8988T (cell line): ENCODE measurements around the gene ABHD15.

Experiments used
- DNase-seq: peaks from one replicate; pipeline ENCODE4 v3.0.0; 2011

Gene ABHD15, protein sequence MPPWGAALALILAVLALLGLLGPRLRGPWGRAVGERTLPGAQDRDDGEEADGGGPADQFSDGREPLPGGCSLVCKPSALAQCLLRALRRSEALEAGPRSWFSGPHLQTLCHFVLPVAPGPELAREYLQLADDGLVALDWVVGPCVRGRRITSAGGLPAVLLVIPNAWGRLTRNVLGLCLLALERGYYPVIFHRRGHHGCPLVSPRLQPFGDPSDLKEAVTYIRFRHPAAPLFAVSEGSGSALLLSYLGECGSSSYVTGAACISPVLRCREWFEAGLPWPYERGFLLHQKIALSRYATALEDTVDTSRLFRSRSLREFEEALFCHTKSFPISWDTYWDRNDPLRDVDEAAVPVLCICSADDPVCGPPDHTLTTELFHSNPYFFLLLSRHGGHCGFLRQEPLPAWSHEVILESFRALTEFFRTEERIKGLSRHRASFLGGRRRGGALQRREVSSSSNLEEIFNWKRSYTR

GRCh38 chr17:29566473-29567303 lies at the start of gene ABHD15:
TSS of gene ABHD15 (minus strand) at chr17:29567037. CDS start at chr17:29566966, 71 bp downstream.
- DNase-seq = peak; percentile 78

- DNase-seq = peak; percentile 90
Observed at GRCh38 chr17:29615492-29616299, 48.9 kb upstream of the ABHD15 start.

DNA sequence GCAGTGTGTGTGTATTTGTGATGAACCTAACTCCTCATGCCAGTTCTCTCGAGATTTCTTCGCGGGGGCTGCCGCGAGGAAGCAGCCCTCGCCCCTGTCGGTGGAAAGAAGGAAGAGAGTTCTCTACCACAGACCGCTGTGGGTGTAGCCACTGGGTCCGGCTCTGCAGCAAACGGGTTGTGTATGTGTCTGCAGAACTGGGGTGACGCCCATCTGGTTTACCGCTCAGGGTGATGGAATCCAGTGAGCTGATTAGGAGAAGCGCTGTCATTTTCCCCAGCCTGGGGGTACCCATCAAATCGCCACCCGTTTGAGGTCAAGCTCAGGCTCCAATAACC lies 48.2 kb upstream of the ABHD15 start:
- DNase-seq = no peak

GRCh38 chr17:29614349-29615047 lies 47.7 kb upstream of the ABHD15 start:
- DNase-seq = no peak

- DNase-seq = no peak
Observed at GRCh38 chr17:29613856-29614255, 47.0 kb upstream of the ABHD15 start.

GRCh38 chr17:29613352-29613837 lies 46.6 kb upstream of the ABHD15 start:
- no peak for DNase-seq

DNA sequence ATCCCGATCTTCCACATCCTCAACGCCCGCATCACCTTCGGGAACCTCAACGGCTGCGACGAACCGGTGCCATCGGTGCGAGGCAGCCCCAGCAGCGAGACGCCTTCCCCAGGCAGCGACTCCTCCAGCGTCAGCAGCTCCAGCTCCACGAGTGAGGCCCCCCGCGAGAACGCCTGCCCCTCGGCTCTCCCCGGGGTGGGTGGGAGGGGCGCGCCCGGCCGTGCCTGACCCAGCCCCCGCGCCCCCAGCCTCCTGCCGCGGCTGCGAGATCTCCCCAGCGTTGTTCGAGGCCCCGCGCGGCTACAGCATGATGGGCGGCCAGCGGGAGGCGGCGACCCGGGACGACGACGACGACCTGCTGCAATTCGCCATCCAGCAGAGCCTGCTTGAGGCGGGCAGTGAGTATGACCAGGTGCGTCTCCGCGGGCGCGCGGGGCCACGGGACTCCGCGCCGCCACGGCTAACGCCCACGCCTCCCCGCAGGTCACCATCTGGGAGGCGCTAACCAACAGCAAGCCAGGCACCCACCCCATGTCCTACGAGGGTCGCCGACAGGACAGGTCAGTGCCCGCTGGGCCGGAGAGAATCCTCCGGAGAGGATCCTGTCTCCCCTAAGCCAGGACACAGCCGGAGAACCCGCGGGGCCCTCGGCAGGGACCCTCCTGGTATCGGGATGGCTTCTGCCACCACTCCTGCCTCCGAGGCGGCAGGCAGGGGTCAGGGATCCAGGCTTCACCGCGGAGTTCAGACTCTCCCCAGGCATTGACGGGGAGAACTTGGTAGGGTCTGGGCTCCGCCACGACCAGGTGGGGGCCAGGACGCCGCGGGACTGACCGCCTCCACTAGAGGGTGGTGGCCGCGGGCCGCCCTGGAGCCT lies 45.8 kb upstream of the ABHD15 start:
- DNase-seq = no peak

DNA sequence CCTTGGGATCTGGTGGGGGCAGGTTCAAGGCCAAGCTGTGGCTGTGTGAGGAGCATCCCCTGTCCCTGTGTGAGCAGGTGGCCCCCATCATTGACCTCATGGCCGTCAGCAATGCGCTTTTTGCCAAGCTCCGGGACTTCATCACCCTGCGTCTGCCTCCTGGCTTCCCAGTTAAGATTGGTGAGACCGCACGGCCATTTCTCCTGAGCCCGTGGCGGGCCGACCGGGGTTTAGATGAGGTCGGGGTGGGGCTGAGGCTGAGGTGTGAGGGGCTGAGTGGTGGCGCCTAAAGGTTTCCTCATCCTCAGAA lies 45.2 kb upstream of the ABHD15 start:
- DNase-seq = no peak

DNA sequence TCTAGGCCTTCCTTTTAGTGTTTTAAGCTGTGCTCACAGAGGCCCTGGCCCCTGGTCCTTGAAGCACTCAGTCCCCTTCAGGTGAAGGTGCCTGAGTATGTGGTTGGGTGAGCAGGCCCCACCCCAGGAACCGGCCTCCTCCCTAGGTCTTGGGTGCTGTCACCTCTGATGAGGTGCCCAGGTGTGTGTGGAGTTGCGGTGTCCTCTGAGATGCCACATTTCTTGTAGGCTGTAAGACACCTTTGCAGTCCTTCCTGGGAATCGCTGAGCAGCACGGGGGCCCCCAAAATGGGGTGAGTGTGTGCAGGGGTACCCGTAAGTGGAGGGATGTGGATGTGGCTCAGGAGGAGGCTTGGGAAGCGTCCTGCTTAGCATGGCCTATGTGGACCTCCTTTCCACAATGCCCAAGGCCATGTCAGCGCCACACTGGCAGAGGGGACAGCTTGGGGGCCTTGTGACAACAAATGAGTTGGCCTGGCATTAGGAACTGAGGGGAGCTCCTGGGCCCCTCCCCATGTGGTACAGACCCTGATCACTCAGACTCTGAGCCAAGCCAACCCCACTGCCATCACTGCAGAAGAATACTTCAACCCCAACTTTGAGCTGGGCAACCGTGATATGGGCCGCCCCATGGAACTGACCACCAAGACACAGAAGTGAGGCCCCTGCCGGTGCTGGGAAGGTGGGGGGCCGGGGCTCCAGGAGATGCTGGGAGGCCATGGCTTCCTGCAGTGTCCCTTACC lies 44.7 kb upstream of the ABHD15 start:
- no peak for DNase-seq

DNA sequence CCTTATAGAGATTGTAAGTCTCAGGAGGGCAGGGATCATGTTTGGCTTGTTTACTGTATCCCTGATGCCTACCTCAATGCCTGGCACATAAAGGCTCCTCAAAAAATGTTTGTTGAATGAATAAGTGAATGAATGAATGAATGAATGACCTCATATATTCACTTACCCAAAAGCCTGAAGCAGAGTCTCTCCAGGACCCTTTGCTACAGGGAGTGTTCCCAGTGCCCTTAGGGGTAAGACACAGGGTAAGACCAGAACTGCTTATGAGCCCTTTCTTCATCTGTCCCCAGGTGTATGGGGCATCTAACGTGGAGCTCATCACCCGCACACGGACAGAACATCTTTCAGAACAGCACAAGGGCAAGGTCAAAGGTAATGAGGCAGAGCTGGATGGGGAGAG lies 43.6 kb upstream of the ABHD15 start:
- no peak for DNase-seq

GRCh38 chr17:29608986-29609385 lies 42.1 kb upstream of the ABHD15 start:
- no peak for DNase-seq

DNA sequence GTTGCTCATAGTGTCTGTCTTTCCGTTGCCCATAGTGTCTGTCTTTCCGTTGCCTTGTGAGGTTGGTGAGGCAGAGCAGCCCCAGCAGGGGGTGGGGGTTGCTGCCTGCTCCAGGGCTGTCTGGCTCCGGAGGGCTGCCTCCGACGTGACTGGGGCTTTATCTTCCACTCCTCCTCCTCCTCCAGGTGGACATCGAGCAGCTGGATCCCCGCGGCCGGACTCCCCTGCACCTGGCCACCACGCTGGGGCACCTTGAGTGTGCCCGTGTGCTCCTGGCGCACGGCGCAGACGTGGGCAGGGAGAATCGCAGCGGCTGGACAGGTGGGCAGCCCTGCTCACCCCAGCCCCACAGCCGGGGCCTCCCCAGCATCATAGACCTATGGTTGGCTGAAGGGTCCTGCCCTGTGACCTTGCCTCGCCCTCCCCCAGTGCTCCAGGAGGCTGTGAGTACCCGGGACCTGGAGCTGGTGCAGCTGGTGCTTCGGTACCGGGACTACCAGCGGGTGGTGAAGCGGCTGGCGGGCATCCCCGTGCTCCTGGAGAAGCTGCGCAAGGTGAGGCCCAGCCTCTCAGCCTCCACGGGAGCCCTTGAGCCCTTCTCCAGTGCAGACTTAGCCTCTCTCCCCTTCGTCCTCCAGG lies 40.8 kb upstream of the ABHD15 start:
- no peak for DNase-seq

DNA sequence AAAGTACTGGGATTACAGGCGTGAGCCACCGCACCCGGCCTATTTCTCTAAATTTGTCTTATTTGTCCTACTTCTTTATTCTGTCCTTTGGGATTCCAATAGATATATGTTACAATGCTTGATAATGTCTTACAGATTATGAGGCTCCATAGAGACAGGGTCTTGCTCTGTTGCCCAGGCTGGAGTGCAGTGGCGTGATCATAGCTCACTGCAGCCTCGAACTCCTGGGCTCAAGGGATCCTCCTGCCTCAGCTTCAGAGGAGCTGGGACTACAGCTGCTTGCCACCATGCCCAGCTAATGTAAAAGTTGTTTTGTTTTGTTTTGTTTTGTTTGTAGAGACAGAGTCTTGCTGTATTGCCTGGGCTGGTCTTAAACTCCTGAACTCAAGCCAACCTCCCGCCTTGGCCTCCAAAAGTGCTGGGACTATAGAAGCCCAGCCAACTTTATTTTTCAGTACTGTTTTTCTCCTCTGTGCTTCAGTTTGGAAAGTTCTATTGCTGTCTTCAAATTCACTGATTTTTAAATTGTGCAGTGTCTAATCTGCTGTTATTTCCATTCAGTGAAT lies 36.4 kb upstream of the ABHD15 start:
- no peak for DNase-seq

DNA sequence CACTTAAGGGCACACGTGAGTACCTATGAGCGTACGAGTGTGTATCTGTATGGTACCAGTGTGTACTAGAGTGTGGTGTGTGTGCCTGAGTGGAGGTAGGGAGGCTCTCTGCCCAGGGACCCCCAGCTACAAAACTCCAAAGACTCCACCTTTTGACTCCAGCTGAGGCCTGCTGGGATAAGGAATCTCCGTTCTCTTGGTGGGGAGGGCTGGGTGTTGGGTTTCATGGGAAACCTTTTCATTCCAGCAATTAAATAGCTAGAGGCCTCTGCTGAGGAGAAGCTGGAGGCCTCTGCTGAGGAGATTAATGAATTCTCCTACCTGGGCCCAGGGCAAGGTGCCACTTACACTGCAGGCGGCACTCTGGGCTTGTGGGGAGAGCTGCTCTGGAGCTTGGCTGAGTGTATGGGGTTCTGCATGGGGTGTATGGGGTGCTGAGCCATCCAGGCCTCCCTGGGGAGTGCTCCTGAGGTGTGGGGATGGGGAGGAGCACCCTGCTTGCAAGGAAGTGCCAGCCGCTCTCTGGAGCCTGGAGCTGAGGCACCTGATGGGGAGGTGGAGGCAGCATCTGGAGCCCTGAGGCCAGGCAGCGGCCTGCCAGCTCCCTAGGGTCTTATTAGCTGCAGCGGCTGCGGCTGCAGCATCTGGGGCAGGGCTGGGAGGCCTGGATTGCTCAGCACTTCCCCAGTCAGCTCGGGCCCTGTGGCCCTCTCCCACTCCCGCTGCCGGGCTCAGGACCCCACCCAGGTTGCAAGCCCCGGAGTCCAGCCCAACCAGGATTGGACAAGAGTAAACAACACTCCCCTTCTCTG lies 30.7 kb upstream of the ABHD15 start:
- DNase-seq = no peak

- DNase-seq = no peak
Observed at GRCh38 chr17:29596811-29597210, 30.0 kb upstream of the ABHD15 start.

- no peak for DNase-seq
Observed at GRCh38 chr17:29595943-29596774, 29.3 kb upstream of the ABHD15 start.

- no peak for DNase-seq
Observed at GRCh38 chr17:29595107-29595942, 28.5 kb upstream of the ABHD15 start.
